CD14-positive monocyte (primary cell): ENCODE measurements around the gene GLI3. TPM values are rescaled to one million over a fixed set of nuclear protein-coding genes. Genes with fewer than 3 reads are reported as not detected.

Source experiments
- DNase-seq, 3 donors: peaks; one replicate each; pipeline ENCODE4 v3.0.0-alpha.2; 2011 to 2022
- H2AFZ ChIP-seq: 2 replicates; pipeline ENCODE4 v1.6.0; 2012; ENCODE audit warnings: mild to moderate bottlenecking, low read depth, low read length, inconsistent platforms; ENCODE audit not compliant: insufficient read depth, poor library complexity, severe bottlenecking
- H3K27ac ChIP-seq, 2 donors: 1 replicate in 1 of 2; 2 replicates in 1 of 2; pipeline ENCODE4 v1.5.1; 2012 to 2013; ENCODE audit warnings: low read length in 2 of 2, control low read depth in 1 of 2, inconsistent platforms in 1 of 2, low read depth in 1 of 2, mild to moderate bottlenecking in 1 of 2
- H3K27me3 ChIP-seq, 2 donors: one replicate each; pipeline versions ENCODE4 v1.6.0 to v1.6.1; 2011 to 2013; ENCODE audit warnings: low read length in 2 of 2; ENCODE audit not compliant: control insufficient read depth in 2 of 2, insufficient read depth in 2 of 2
- H3K36me3 ChIP-seq, 2 donors: replicated peaks in 1 of 2; 1 replicate in 1 of 2; 2 replicates in 1 of 2; pipeline versions ENCODE4 v1.5.1 to v1.6.1; 2012 to 2013; ENCODE audit warnings: low read length in 2 of 2, control low read depth in 1 of 2, inconsistent platforms in 1 of 2, mild to moderate bottlenecking in 1 of 2; ENCODE audit not compliant: insufficient read depth in 2 of 2, control insufficient read depth in 1 of 2
- H3K4me1 ChIP-seq, 2 donors: 1 replicate in 1 of 2; 2 replicates in 1 of 2; pipeline versions ENCODE4 v1.5.1 to v1.6.1; 2012 to 2013; ENCODE audit warnings: low read length in 2 of 2, control low read depth in 1 of 2, inconsistent platforms in 1 of 2, mild to moderate bottlenecking in 1 of 2, moderate library complexity in 1 of 2; ENCODE audit not compliant: insufficient read depth in 2 of 2, control insufficient read depth in 1 of 2
- H3K4me2 ChIP-seq: replicated peaks from 2 replicates; pipeline ENCODE3; 2012; ENCODE audit warnings: low read length, moderate library complexity, mild to moderate bottlenecking; ENCODE audit not compliant: poor library complexity, severe bottlenecking; ENCODE audit errors: extremely low read depth
- H3K4me3 ChIP-seq, 3 experiments: fragments of 200-600 bp in 1 of 3; sonication (generic) in 1 of 3; replicated peaks in 1 of 3; 1 replicate in 2 of 3; 2 replicates in 1 of 3; pipeline ENCODE4 v1.5.1; 2011 to 2013; ENCODE audit warnings: low read length in 3 of 3, mild to moderate bottlenecking in 3 of 3, control low read depth in 2 of 3, low read depth in 2 of 3, inconsistent platforms in 1 of 3, moderate library complexity in 1 of 3
- H3K79me2 ChIP-seq: 2 replicates; pipeline ENCODE4 v1.6.0; 2012; ENCODE audit warnings: mild to moderate bottlenecking, control low read depth, inconsistent platforms, low read length, moderate library complexity; ENCODE audit not compliant: insufficient read depth
- H3K9ac ChIP-seq: 2 replicates; pipeline ENCODE4 v1.6.0; 2017; ENCODE audit warnings: low read length, mild to moderate bottlenecking; ENCODE audit not compliant: insufficient read depth, poor library complexity, severe bottlenecking
- H3K9me3 ChIP-seq, 2 donors: replicated peaks in 1 of 2; 1 replicate in 1 of 2; 2 replicates in 1 of 2; pipeline versions ENCODE4 v1.5.1 to v1.6.1; 2012 to 2013; ENCODE audit warnings: low read length in 2 of 2, control low read depth in 1 of 2; ENCODE audit not compliant: control insufficient read depth in 1 of 2, insufficient read depth in 1 of 2
- H4K20me1 ChIP-seq: 2 replicates; pipeline ENCODE4 v1.6.0; 2012; ENCODE audit warnings: mild to moderate bottlenecking, low read length, control low read depth, moderate library complexity; ENCODE audit not compliant: insufficient read depth
- H3K27ac Mint-ChIP-seq, 7 donors: one replicate each; pipeline ENCODE4 v1.8.0; 2020; ENCODE audit warnings: mild to moderate bottlenecking in 7 of 7, mixed read lengths in 7 of 7, moderate library complexity in 6 of 7, inconsistent platforms in 2 of 7
- H3K27me3 Mint-ChIP-seq, 3 donors: one replicate each; pipeline ENCODE4 v1.8.0; 2021 to 2022; ENCODE audit warnings: low read depth in 3 of 3, mild to moderate bottlenecking in 3 of 3, mixed read lengths in 3 of 3, moderate library complexity in 3 of 3, inconsistent platforms in 1 of 3
- H3K36me3 Mint-ChIP-seq, 2 donors: one replicate each; pipeline ENCODE4 v1.8.0; 2020; ENCODE audit warnings: mixed read lengths in 2 of 2, inconsistent platforms in 1 of 2, mild to moderate bottlenecking in 1 of 2
- H3K4me1 Mint-ChIP-seq: one replicate; pipeline ENCODE4 v1.8.0; 2020; ENCODE audit warnings: mild to moderate bottlenecking, mixed read lengths
- H3K4me3 Mint-ChIP-seq, 2 donors: one replicate each; pipeline ENCODE4 v1.8.0; 2020; ENCODE audit warnings: mild to moderate bottlenecking in 2 of 2, mixed read lengths in 2 of 2, moderate library complexity in 1 of 2
- H3K9me3 Mint-ChIP-seq, 7 donors: one replicate each; pipeline ENCODE4 v1.8.0; 2020 to 2022; ENCODE audit warnings: mixed read lengths in 7 of 7, mild to moderate bottlenecking in 6 of 7, moderate library complexity in 6 of 7, inconsistent platforms in 2 of 7
- CTCF ChIP-seq: fragments of 200-600 bp; IDR thresholded peaks from one replicate; pipeline ENCODE4 v1.8.0; 2022; ENCODE audit warnings: antibody characterized with exemption, mild to moderate bottlenecking
- WGBS: methylation state at CpG from one replicate; pipeline ENCODE4 v1.1.5; 2013; ENCODE audit warnings: missing lambda C conversion rate; ENCODE audit not compliant: insufficient coverage; 5-methylcytosine and 5-hydroxymethylcytosine counted together
- intact Hi-C, 2 donors: fragments of 100-400 bp; cut with micrococcal nuclease; formaldehyde crosslinking; loops; one replicate each; pipeline versions ENCODE4 v1.15.0 to v1.15.1; 2023
- polyA plus RNA-seq, 3 donors: library from polyadenylated mRNA; depleted of rRNA in 1 of 3; unstranded in 2 of 3; stranded (reverse) in 1 of 3; fragments of 300-500 nt in 2 of 3; fragments of >200 nt in 1 of 3; fragmentation: Illumina TruSeq in 2 of 3; gene quantifications; 1 replicate in 2 of 3; 2 replicates in 1 of 3; pipeline ENCODE4 v1.2.3, GENCODE V29; 2012 to 2021

Gene GLI3
- polyA plus RNA-seq, 3 donors, result not detected

- Histone ChIP-seq H3K9me3 (no peaks in the 10 kb centered on the region), H3K9ac (no peak overlapping the region), H3K27ac (no peak overlapping the region), H2AFZ (no peak overlapping the region), H3K27me3 (peaks cover 0 to 2% of the 10 kb centered on the region in 2 donors), H3K4me2 (no peak overlapping the region), H4K20me1 (no peaks in the 10 kb centered on the region), H3K4me3 (no peak overlapping the region), H3K4me1 (no peaks in the 10 kb centered on the region), H3K79me2 (no peaks in the 10 kb centered on the region), H3K36me3 (no peaks in the 10 kb centered on the region)
- intact Hi-C loops, result no loop called here
- no peak for DNase-seq
- TF ChIP-seq CTCF, result no peak
- Mint-ChIP-seq H3K9me3 (no peaks in the 10 kb centered on the region), H3K27me3 (peaks cover 3 to 6% (median 3%) of the 10 kb centered on the region in 3 donors), H3K4me1 (peaks cover 3% of the 10 kb centered on the region), H3K27ac (no peak overlapping the region), H3K36me3 (no peaks in the 10 kb centered on the region), H3K4me3 (no peak overlapping the region)
- WGBS, result 88% methylated on average over 7 of the region's 12 CpGs
Measured at GRCh38 chr7:42105554-42106358, 131.3 kb downstream of the GLI3 start.

GRCh38 chr7:42104694-42105093 lies 132.3 kb downstream of the GLI3 start:
- Histone ChIP-seq H3K9me3 (no peaks in the 10 kb centered on the region), H3K27me3 (peaks cover 0 to 2% of the 10 kb centered on the region in 2 donors), H2AFZ (no peak overlapping the region), H3K9ac (no peak overlapping the region), H4K20me1 (no peaks in the 10 kb centered on the region), H3K4me1 (peaks cover 0 to 5% of the 10 kb centered on the region in 2 donors), H3K27ac (no peak overlapping the region), H3K79me2 (no peaks in the 10 kb centered on the region), H3K36me3 (no peaks in the 10 kb centered on the region), H3K4me3 (no peak overlapping the region), H3K4me2 (no peak overlapping the region)
- Mint-ChIP-seq H3K27ac (no peak overlapping the region), H3K36me3 (no peaks in the 10 kb centered on the region), H3K4me1 (peaks cover 10% of the 10 kb centered on the region), H3K4me3 (no peak overlapping the region), H3K27me3 (peaks cover 3 to 6% (median 3%) of the 10 kb centered on the region in 3 donors), H3K9me3 (no peaks in the 10 kb centered on the region)
- intact Hi-C loops, result no loop called here
- TF ChIP-seq CTCF, result no peak
- no CpG with 5 or more reads among the region's 2 CpGs for WGBS
- DNase-seq, result no peak
